Keratinocyte (primary cell): ENCODE data around the gene TLL1. TPM values are rescaled to one million over a fixed set of nuclear protein-coding genes. Genes with fewer than 3 reads are reported as not detected.

Source experiments
- DNase-seq: peaks from one replicate; pipeline ENCODE4 v3.0.0-alpha.2; 2011; ENCODE audit warnings: low read depth, missing footprints, low spot score
- FAIRE-seq: peaks from 2 replicates; lab custom pipeline; 2011; peaks lifted over from hg19 to GRCh38; lab: Jason Lieb, UNC
- H2AFZ ChIP-seq: 2 replicates; pipeline ENCODE4 v1.6.0; 2012; ENCODE audit warnings: low read length, control low read depth, inconsistent platforms; ENCODE audit not compliant: control insufficient read depth
- H3K27ac ChIP-seq: 2 replicates; pipeline ENCODE4 v1.5.1; 2011; ENCODE audit warnings: low read length; ENCODE audit not compliant: control insufficient read depth, insufficient read depth
- H3K27me3 ChIP-seq: 3 replicates; pipeline ENCODE4 v1.6.0; 2011; ENCODE audit warnings: low read length; ENCODE audit not compliant: control insufficient read depth, insufficient read depth; ENCODE audit errors: extremely low read depth
- H3K36me3 ChIP-seq, 2 experiments: 2 replicates in 1 of 2; 3 replicates in 1 of 2; pipeline ENCODE4 v1.5.1; 2011; ENCODE audit warnings: low read length in 2 of 2, mild to moderate bottlenecking in 1 of 2; ENCODE audit not compliant: control insufficient read depth in 2 of 2, insufficient read depth in 2 of 2; ENCODE audit errors: extremely low read depth in 1 of 2
- H3K4me1 ChIP-seq: 3 replicates; pipeline ENCODE4 v1.5.1; 2011; ENCODE audit warnings: low read length; ENCODE audit not compliant: control insufficient read depth, insufficient read depth; ENCODE audit errors: extremely low read depth
- H3K4me2 ChIP-seq: 3 replicates; pipeline ENCODE4 v1.6.0; 2011; ENCODE audit warnings: low read depth, low read length; ENCODE audit not compliant: control insufficient read depth, insufficient read depth; ENCODE audit errors: extremely low read depth
- H3K4me3 ChIP-seq, 3 experiments: fragments of 200-600 bp in 1 of 3; sonication (generic) in 1 of 3; 2 replicates in 2 of 3; 3 replicates in 1 of 3; pipeline ENCODE4 v1.5.1; 2011 to 2016; ENCODE audit warnings: low read length in 3 of 3, mild to moderate bottlenecking in 3 of 3, control low read depth in 2 of 3, inconsistent platforms in 1 of 3, low read depth in 1 of 3, mixed read lengths in 1 of 3, mixed run types in 1 of 3, moderate library complexity in 1 of 3; ENCODE audit not compliant: control insufficient read depth in 2 of 3, insufficient read depth in 2 of 3; ENCODE audit errors: extremely low read depth in 1 of 3
- H3K79me2 ChIP-seq: 2 replicates; pipeline ENCODE4 v1.6.0; 2012; ENCODE audit warnings: low read length; ENCODE audit not compliant: control insufficient read depth, insufficient read depth
- H3K9ac ChIP-seq: 3 replicates; pipeline ENCODE4 v1.6.0; 2011; ENCODE audit warnings: low read length; ENCODE audit not compliant: control insufficient read depth, insufficient read depth; ENCODE audit errors: extremely low read depth
- H3K9me1 ChIP-seq: 3 replicates; pipeline ENCODE4 v1.6.0; 2011; ENCODE audit warnings: low read length; ENCODE audit not compliant: control insufficient read depth, insufficient read depth; ENCODE audit errors: extremely low read depth
- H3K9me3 ChIP-seq: 2 replicates; pipeline ENCODE4 v1.5.1; 2012; ENCODE audit warnings: low read depth, low read length; ENCODE audit not compliant: control insufficient read depth
- H4K20me1 ChIP-seq: 3 replicates; pipeline ENCODE4 v1.6.0; 2011; ENCODE audit warnings: low read length; ENCODE audit not compliant: control insufficient read depth, insufficient read depth; ENCODE audit errors: extremely low read depth
- CTCF ChIP-seq, 3 experiments: IDR thresholded peaks in 1 of 3; conservative IDR thresholded peaks in 1 of 3; optimal IDR thresholded peaks in 1 of 3; 2 replicates in 2 of 3; 3 replicates in 1 of 3; pipeline versions ENCODE3 to v1.5.1; 2011; ENCODE audit warnings: low read length in 3 of 3, mild to moderate bottlenecking in 3 of 3, moderate library complexity in 2 of 3, control low read depth in 1 of 3, inconsistent platforms in 1 of 3; ENCODE audit not compliant: insufficient read depth in 2 of 3; ENCODE audit errors: extremely low read depth in 1 of 3
- EZH2 ChIP-seq: IDR thresholded peaks from one replicate; pipeline ENCODE4 v1.6.1; 2012; ENCODE audit warnings: inconsistent platforms, mild to moderate bottlenecking, low read length, moderate library complexity
- dilution Hi-C: fragments of 300-500 bp; cut with MboI; formaldehyde crosslinking; loops from one replicate; pipeline ENCODE4 v1.7.0; 2020; ENCODE audit warnings: low sequenced_read_pairs; ENCODE audit not compliant: extremely low pct_ligation_motif_present
- polyA plus RNA-seq, 5 experiments: library from polyadenylated mRNA; depleted of rRNA in 3 of 5; stranded (reverse) in 3 of 5; stranded (forward) in 1 of 5; unstranded in 1 of 5; fragments of >200 nt; gene quantifications; 1 replicate in 1 of 5; 2 replicates in 3 of 5; 3 replicates in 1 of 5; pipeline versions ENCODE4 v1.2.1 to v1.2.3, GENCODE V29; 2011 to 2012; ENCODE audit warnings: missing spikeins in 2 of 5, low read depth in 1 of 5, low replicate concordance in 1 of 5

The TLL1 gene
- polyA plus RNA-seq, 1 donor (not counting 4 experiments of a cell fraction or from before 2014, with no cell fraction given): 1.5 TPM

GRCh38 chr4:166021617-166022016 lies 148.6 kb downstream of the TLL1 start:
- no peaks in the 10 kb centered on the region for H3K27me3 ChIP-seq
- H3K4me3 ChIP-seq: no peak overlapping the region
- H3K9me1 ChIP-seq: no peaks in the 10 kb centered on the region
- H3K79me2 ChIP-seq: no peaks in the 10 kb centered on the region
- H3K9me3 ChIP-seq: no peaks in the 10 kb centered on the region
- no peaks in the 10 kb centered on the region for H3K4me1 ChIP-seq
- DNase-seq (no peak), FAIRE-seq (no peak)
- dilution Hi-C loops: no loop called here
- no peaks in the 10 kb centered on the region for H3K36me3 ChIP-seq
- no peak overlapping the region for H3K4me2 ChIP-seq
- no peak overlapping the region for H3K9ac ChIP-seq
- H3K27ac ChIP-seq: no peak overlapping the region
- TF ChIP-seq EZH2 (no peak), CTCF (optimal IDR thresholded peaks at IDR 0.05 in 1 of 3, IDR thresholded peaks at IDR 0.05 in 1 of 3, conservative IDR thresholded peaks at IDR 0.05 in 1 of 3; ENCODE audit: extremely low read depth in 1 of 3, insufficient read depth in 2 of 3, low read length in 3 of 3) (no peak)
- H2AFZ ChIP-seq: no peak overlapping the region
- no peaks in the 10 kb centered on the region for H4K20me1 ChIP-seq

GRCh38 chr4:166034965-166035364 lies 161.9 kb downstream of the TLL1 start:
- Histone ChIP-seq H3K27me3 (no peaks in the 10 kb centered on the region), H3K9me1 (no peaks in the 10 kb centered on the region), H3K4me1 (peaks cover 3% of the 10 kb centered on the region), H2AFZ (no peak overlapping the region), H3K9ac (no peak overlapping the region), H4K20me1 (no peaks in the 10 kb centered on the region), H3K36me3 (no peaks in the 10 kb centered on the region), H3K4me3 (no peak overlapping the region), H3K9me3 (no peaks in the 10 kb centered on the region), H3K79me2 (no peaks in the 10 kb centered on the region), H3K27ac (no peak overlapping the region), H3K4me2 (no peak overlapping the region)
- TF ChIP-seq EZH2 (no peak), CTCF (optimal IDR thresholded peaks at IDR 0.05 in 1 of 3, IDR thresholded peaks at IDR 0.05 in 1 of 3, conservative IDR thresholded peaks at IDR 0.05 in 1 of 3; ENCODE audit: extremely low read depth in 1 of 3, insufficient read depth in 2 of 3, low read length in 3 of 3) (no peak)
- dilution Hi-C loops: no loop called here
- DNase-seq (no peak), FAIRE-seq (no peak)
